NCI-H524 treated with DMSO at 0.1 percent for 48 hours (cell line): ENCODE data around the gene SAMD3.
"Not testable (repeated sequence)": the region's sequence is repeated elsewhere in the genome, so short reads cannot be mapped to it uniquely, and the experiment has no call there.

Experiments
- DNase-seq: peaks from one replicate; lab custom pipeline; 2025; lab: John Stamatoyannopoulos, UW

SAMD3 gene

DNA sequence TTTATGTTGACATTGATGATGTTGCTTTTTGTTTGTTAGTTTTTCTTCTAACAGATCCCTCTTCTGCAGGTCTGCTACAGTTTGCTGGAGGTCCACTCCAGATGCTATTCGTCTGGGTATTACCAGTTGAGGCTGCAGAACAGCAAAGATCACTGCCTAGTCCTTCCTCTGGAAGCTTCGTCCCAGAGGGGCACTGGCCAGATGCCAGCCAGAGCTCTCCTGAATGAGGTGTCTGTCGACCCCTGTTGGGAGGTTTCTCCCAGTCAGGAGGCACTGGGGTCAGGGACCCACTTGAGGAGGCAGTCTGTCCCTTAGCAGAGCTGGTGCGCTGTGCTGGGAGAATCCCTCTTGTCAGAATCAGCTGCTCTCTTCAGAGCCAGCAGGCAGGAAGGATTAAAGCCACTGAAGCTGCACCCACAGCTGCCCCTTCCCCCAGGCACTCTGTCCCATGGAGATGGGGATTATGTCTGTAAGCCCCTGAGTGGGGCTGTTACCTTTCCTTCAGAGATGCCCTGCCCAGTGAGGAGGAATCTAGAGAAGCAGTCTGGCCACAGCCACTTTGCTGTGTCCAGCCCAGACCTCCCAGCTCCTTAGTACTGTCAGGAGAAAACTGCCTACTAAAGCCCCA is 49.3 kb downstream of the SAMD3 start:
- peak; percentile 87 for DNase-seq

DNA sequence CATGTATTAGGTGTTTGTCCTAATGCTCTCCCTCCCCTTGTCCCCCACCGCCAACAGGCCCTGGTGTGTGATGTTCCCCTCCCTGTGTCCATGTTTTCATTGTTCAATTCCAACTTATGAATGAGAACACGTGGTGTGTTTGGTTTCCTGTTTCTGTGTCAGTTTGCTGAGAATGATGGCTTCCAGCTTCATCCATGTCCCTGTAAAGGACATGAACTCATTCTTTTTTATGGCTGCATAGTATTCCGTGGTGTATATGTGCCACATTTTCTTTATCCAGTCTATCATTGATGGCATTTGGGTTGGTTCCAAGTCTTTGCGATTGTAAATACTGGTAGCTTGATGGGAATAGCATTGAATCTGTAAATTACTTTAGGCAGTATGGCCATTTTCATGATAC is 52.6 kb downstream of the SAMD3 start:
- not testable (repeated sequence) for DNase-seq

DNA sequence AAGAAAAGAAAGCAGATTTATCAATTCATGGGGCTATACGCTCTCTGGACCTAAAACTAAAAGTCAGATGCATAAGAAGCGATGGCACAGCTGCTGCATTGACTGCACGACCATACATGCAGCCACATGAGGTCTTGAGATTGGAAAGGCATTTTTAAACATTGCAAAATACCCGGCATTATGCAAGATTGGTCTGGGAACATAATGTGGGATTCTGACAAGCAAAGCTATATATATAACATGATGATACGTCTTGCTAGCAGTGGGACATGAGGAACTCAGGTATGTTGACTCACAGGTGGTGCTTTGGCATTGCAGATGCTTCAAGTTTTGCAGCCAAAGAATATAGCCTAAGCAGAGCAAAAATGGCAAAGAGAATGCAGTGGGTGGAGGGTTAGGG is 55.1 kb downstream of the SAMD3 start:
- no peak for DNase-seq

DNA sequence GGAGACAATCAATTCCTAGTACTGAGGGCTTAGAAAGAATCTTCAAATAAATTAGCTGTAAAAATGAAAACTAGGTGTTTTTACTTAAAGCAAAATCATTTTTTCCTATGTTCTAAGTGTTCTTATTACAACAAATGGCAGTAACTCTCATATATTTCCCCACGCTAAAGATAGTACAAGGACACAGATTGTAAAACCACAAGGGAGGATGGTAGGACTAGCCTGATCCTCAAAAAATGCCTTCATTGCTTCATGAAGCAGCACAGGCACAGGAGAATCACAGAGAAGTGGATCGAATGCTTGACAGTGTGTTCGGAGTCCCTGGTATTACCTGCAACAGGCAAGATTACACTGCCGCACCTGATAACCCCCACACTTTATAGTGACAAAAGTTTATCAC is 58.5 kb downstream of the SAMD3 start:
- no peak for DNase-seq

DNA sequence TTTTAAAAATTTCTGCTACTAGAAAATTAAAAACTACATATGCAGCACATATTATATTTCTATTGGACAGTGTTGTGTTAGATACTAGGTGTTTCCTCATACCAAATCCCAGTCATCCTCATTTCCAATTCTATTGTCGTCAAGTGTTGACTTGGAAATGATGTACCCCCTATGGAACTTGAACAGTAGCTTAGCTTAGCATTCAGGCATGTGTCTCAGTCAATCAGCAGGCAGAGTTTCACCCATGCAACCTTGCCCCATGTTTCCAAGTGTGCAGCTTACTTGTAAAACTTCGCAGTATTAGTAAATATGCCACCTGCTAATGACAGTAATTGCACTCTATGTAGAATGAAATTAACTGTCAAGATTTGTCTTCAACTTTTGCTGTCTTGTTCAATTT is 59.5 kb downstream of the SAMD3 start:
- DNase-seq: no peak

DNA sequence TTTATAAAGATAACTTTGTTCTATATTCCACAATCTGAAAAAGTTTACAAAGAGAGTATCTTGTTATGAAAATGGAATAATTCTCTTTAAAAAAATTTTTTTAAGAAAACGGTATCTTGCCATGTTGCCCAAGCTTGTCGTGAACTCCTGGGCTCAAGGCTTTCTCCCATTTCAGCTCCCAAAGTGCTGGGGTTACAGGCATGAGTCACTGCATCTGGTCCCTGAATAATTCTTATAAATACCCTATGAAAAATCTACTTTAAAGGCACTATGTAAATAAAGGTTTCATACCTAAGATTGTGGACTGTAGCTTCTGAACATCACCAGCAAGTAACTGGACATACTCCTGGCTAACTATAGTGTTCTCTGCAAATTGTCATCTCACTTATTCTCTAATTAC is 60.3 kb downstream of the SAMD3 start:
- DNase-seq: no peak

DNA sequence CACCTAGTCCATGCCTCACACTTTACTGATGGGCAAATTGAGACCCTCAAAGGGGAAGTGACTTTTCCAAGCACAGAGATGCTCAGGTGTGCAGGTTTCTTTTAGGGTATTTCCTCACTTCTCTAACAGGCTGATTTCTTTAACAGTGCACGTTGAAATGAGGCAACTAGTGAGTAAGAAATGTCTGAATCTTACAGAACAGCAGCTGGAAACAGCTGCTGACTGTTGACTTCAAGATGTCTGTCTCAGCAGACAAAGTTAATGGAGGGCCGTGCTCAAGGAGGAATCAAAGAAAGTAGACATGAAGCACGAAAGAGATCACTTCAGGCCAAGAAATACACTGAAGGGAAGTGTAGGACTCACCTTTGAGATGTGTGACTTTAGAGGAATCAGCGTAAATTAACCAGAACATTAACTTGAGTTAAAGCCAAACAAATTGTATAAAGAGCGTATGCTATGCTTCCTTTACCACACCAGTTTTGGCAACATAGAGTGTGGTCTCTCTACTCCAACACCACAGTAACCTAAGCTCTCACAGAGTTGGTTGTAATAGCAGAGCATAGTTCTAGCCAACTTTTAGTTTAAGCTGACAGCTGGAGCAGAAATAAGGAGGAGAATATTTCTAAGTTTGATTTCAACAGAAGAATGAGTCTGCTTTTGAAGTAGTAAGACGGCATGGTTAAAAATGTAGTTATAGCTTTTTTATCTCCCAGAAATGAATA is 60.9 kb downstream of the SAMD3 start:
- DNase-seq: no peak

DNA sequence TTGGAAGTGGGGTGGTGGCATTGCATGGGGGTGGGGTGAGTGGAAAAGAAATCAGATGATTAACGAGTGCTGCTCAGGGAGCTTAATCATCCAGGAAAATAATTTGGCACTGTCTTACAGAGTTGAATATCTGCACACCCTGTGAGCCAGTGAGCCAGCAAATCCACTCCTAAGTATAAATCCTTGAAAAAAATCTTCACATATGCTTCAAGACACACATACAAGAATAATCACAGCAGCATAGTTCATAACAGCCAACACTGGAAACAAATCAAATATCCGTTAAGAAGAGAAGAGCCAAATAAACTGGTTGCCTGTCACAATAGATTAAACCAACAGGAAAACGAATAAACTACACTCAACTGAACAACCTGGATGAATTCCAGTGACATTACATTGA is 62.8 kb downstream of the SAMD3 start:
- no peak for DNase-seq

DNA sequence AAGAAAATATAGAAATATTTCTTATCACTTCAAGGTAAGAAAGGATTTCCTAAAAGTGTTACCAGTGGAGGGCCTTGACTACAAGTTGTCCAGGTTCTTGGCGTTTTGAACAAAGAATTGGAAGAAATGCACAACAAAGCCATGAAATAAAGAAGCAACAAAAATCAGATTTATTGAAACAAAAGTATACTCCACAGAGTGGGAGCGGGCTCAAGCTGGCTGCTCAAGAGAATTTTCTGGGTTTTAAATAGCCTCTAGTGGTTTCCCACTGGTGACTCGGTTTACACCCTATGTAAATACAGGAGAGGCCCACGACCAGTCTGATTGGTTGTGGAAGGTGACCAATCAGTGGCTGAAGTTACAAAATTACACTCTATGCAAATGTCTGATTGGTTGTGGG is 64.2 kb downstream of the SAMD3 start:
- no peak for DNase-seq

DNA sequence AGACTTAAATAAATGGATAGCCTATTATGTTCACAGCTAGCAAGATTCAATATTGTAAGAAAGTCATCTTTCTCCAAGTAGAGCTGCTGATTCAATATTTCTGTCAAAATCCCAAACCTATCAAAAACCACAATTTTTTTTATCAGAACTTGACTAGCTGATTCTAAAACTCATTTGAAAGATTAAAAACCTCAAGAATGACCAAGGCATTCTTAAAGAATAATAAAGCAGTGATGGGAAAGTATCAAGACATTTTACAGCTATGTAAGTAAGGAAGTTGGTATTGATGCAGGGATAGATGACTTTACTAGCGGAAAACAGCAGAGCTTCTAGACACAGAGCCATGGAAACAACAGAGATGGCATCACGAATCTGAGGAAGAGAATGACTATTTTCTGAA is 64.7 kb downstream of the SAMD3 start:
- DNase-seq: no peak

DNA sequence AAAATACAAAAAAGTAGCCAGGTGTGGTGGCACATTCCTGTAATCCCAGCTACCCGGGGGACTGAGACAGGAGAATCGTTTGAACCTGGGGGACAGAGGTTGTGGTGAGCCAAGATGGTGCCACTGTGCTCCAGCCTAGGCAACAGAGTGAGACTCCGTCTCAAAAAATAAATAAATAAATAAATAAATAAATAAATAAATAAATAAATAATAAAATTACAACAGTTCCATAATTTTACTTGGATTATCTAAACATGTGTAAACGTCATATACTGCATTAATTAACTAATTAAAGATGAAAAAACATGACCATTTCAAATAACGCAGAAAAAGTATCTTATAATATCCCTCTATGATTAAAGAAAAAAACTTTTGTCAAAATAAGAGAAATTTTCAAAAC is 65.8 kb downstream of the SAMD3 start:
- no peak for DNase-seq

DNA sequence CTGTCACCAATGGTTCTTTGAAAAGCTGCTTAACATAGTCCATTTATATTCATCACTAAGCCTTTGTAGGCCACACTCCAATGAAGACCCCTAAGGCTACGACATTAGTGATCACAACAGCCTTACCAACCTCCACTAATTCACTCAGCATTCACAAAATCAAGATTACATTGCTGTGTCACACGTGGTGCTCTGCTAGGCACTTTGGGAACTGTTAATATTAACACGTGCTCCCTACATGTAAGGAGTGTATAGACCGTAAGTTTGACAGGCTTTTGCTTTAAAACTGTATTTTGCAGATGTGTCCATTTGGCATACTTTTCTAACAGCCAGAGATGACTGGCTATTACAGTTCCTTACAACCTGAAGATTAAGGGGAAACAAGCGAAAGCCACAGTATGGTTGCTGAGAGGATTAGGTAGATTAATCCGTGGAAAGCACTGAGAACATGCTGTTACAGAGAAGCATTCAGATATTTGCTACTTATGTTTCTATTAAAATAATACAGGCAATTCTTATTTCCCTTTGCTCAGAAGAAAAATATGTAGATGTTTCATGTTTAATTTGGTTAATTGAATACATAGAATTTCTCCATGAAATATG is 69.7 kb downstream of the SAMD3 start:
- peak; percentile 65 for DNase-seq

DNA sequence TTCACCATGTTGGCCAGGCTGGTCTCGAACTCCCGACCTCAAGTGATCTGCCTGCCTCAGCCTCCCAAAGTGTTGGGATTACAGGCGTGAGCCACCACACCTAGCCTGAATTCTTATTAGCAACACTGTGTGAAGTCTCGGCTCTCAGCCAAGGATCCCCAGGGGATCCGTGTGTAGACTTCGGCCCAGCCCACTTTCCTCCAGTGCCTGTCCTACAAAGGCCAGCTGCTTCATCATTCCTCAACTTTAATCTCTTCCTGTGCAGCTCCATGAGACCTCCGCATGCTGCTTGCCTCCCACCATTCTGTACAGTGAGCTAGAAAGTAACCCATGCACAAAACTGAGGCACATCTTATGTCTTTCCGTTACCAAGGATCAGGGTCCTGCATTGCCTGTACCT is 71.8 kb downstream of the SAMD3 start:
- DNase-seq: peak; percentile 52

DNA sequence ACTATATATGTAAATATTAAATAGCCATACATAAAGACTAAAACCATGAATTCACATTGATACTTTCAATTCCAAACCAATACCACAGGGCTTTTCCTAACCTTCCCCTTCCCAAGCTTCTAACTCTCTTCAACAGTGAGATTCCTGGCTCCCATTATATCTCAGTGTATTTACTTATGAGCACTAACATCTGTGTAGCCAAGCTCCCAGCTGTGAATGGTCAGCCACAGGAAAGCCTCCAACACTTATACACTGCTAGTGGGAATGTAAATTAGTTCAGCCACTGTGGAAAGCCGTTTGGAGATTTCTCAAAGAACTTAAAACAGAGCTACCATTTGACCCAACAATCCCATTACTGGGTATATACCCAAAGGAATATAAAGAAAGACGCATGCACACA is 73.7 kb downstream of the SAMD3 start:
- not testable (repeated sequence) for DNase-seq

DNA sequence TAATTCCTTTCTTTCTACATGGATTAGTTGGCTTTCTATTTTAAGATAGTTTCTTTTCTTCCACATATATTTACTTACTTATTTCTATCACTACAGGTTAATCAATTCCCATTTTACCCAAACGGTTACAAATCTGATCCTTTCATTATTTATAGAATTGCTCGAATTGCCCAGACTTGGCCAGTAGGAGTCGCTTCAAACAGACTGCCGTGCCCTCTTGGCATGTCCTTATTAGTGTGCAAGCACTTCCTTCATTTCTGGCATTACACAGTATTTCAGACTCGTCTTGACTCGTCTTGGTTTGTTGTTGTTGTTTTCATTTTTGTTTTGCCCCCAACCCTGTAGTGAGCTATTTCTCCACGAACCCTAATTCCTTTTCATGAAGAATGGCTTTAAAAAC is 74.6 kb downstream of the SAMD3 start:
- no peak for DNase-seq

DNA sequence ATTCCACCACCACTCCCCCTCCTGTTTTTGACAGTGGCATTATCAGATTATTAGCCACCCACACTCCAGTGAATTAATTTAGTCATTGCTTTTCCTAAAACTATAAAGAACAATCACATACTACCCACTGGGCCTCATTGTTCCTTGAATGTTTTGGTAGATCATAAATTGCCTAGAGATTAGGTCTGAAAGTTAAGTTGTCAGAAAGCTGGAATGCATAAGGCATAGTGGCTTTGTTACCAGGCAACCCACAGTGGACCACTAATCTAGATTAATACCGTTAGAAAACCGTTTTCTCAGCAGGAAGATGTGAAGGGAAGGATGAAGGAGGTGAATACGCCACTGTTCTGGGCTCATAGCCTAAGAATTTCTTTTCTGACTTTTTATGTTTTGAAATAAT is 75.6 kb downstream of the SAMD3 start:
- DNase-seq: no peak

DNA sequence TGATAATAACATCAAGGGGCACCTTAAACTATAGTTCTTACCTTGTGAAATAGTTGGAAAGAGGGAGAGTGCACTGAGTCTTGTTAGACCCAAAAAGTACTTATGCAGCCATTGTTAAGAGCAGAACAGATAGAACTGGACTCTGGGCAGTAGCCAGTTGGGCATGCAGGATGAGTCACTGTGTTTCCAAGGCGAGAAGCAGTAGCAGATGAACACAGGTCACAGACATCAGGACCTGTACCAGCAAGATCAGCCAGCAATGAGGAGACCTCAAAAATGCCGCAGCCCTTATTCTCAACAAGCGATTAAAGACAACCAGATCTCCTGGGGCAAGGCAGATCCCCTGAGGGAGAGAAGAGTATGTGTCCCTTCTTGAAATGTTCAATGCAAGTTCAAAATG is 79.0 kb downstream of the SAMD3 start:
- DNase-seq: no peak

DNA sequence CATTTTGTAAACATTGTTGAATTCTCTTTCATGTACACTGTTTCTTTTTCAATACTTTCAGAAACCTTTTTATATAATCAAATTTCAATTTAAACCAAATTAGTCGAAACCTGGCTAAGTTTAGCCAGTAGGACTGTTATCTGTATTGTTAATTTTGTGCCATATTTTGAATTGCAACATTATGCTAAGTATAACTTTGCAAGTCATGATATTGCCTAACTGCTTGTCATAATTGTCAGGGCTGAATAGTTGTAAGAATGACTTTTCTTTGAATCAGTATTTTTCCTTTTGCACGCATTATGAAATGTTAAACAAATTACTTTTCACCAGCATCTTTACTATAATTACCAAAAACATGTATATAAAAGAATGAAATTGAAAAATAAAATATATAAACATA is 82.7 kb downstream of the SAMD3 start:
- DNase-seq: no peak

DNA sequence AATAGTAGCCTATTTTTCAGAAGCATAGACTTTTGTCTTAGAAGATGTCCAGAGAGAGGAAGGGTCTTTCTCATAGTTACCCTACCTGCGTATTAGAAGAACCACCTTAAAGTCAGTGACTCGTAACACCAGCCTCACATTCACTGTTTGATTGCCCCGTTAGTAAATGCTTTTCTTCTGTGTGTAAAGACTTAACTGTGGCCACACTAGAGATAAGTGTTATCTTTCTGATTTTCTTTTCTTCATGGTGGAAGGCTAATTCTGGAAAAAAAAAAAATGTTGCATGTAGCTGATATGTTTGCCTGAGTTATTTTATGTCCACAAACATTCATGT is 83.9 kb downstream of the SAMD3 start:
- DNase-seq: no peak

DNA sequence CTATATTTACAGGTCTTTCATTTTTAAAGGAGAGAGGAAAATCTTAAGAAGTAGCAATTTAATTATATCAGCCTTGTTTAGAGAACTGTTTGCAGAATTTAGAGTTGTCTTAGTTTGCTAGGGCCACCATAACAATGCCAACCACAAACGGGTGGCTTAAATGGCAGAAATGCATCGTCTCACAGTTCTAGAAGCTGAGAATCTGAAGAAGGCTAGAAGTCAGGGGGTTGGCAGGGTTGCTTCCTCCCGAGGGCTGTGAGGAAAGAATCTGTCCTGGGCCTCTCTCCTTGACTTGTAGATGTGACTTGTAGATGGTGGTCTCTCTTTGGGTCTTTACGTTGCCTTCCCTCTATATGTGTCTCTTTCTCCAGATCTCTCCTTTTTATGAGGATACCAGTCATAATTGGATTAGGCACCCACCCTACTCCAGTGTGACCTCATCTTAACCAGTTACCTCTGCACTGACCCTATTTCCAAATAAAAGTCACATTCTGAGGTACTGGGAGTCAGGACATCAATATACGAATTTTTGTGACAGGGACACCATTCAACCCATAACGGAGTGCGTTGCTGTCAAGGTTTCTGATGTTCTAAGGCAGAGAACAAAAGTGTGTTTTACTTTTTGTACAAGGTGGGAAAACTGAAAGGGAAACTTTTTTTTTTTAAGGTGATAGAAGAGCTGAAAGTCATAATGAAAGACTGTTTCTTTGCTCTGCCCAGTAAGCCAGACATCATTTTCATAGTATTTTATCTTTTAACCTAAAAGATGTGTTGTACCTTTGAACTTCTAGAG is 84.4 kb downstream of the SAMD3 start:
- no peak for DNase-seq

DNA sequence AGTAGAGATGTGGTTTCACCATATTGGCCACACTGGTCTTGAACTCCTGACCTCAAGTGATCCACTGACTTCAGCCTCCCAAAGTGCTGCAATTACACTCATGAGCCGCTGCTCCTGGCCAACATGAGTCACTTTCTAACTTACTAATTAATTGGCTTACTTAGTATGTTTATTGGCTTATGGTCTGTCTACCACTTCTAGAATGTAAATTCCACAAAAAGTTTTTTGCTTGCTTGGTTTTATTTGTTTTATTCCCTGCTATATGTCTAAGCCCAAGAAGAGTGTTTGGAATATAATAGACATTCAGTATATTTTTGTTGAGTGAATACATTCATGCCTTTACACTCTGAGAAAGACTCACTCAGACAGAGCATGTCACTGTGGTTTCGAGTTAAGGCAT is 86.0 kb downstream of the SAMD3 start:
- DNase-seq: no peak

DNA sequence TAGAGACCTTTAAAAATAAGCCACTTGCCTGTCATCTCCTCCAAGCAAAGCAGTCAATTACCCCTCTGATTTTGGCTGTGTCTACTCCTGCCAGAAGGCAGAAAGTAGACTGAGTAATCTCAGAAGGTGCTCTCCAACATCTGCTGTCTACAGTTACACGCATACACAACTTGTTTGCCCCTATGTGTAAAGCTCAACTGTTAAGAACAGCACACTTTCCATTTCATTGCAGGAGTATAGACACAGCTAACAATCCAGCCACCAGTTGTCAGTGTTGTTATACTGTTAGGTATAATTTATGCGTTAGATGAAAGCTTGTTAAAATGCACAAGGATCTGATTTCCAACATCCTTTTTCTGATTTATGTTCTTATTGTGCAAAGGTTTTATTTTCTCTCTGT is 88.2 kb downstream of the SAMD3 start:
- peak; percentile 47 for DNase-seq

DNA sequence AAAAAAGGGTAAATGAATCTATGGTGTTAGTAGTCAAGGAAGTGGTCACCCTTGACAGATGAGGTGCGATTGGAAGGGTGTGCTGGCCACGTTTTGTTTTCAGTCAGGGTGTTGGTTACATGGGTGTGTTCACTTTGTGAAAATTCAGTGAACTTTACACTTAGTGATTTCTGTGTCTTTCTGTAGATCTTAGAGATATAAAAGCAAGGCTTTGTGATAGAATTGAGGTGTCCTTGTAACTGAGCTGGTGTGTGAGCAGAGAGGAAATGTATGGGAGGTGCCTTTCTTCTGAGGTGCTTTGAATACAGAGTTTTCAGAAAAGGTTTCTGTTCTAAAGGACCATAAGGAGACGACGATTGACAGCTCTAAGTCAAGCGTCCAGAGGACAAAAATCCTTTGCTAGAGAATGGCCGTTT is 90.5 kb downstream of the SAMD3 start:
- no peak for DNase-seq
